Parathyroid adenoma (tissue), 2 donors: ENCODE measurements around the gene HOXB7.

Experiments used
- H2AFZ ChIP-seq: fragments of 300-600 bp; sonication (generic); one replicate; pipeline ENCODE4 v1.7.0; 2017; ENCODE audit warnings: antibody characterized with exemption, mild to moderate bottlenecking
- H3K27ac ChIP-seq: fragments of 300-600 bp; sonication (generic); one replicate; pipeline ENCODE4 v1.7.0; 2017
- H3K27me3 ChIP-seq: fragments of 300-600 bp; sonication (generic); one replicate; pipeline ENCODE4 v1.7.0; 2017; ENCODE audit warnings: low read length; ENCODE audit not compliant: control insufficient read depth, insufficient read depth
- H3K36me3 ChIP-seq: fragments of 300-600 bp; sonication (generic); one replicate; pipeline ENCODE4 v1.7.0; 2017; ENCODE audit warnings: low read length; ENCODE audit not compliant: control insufficient read depth, insufficient read depth
- H3K4me1 ChIP-seq: fragments of 300-600 bp; sonication (generic); one replicate; pipeline ENCODE4 v1.7.0; 2017; ENCODE audit warnings: control low read depth
- H3K4me2 ChIP-seq: fragments of 300-600 bp; sonication (generic); one replicate; pipeline ENCODE4 v1.7.0; 2017; ENCODE audit warnings: low read length
- H3K4me3 ChIP-seq: fragments of 300-600 bp; sonication (generic); one replicate; pipeline ENCODE4 v1.7.0; 2017; ENCODE audit warnings: low read depth, low read length
- H3K79me2 ChIP-seq: fragments of 300-600 bp; sonication (generic); one replicate; pipeline ENCODE4 v1.7.0; 2017; ENCODE audit warnings: control low read depth
- H3K9ac ChIP-seq: fragments of 300-600 bp; sonication (generic); one replicate; pipeline ENCODE4 v1.7.0; 2017; ENCODE audit warnings: mild to moderate bottlenecking
- H3K9me3 ChIP-seq: fragments of 300-600 bp; sonication (generic); one replicate; pipeline ENCODE4 v1.7.0; 2017; ENCODE audit warnings: low read length; ENCODE audit not compliant: control insufficient read depth
- CTCF ChIP-seq: fragments of 300-600 bp; sonication (generic); IDR thresholded peaks from one replicate; pipeline ENCODE4 v1.7.0; 2017; ENCODE audit warnings: antibody characterized with exemption, mild to moderate bottlenecking
- donor health status: primary hyperparathyroidism.

HOXB7 gene

DNA sequence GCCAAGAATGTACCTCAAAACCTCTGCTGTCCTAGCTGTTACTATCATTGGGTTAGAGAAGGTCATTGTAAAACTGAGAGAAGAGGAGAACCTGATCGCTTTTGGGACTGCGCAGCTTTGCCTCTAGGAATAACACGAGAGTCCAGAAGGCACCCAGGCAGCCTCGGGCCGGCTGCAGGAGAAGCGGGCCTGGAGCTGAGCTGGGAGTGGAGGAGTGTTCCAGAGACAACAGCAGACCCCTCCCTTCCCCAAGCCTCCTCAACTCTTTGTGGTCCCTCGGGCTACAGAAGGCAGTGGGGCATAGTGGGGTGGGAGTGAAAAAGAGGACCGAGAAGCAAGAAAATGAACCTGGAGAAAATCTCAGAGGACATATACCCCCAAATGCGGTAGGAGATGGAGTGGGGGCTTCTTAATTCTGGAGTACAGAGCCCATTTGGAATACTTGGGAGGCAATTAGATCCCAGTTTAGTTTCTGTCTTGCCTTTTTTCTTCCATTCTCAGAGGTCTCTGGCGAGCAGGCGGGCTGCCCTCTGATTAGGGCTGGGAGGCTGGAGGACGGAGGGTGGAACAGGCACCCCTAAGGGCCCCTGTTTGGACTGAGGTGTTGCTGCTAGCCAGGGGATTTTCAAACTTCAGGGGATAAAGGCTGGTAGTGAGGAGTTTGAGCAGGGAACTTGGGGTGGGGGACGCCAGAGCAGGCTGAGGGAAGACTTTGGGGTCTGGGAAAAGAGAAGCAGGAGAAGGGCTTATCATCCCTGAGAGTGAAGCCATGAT, 52.6 kb downstream of the HOXB7 start:
- Histone ChIP-seq H3K27ac (no peak overlapping the region), H3K9ac (no peak overlapping the region)

More for the DNA sequence above, 52.6 kb downstream of the HOXB7 start:
- no peak overlapping the region for H3K4me3 ChIP-seq
- TF ChIP-seq CTCF = no peak
- no peaks in the 10 kb centered on the region for H3K4me1 ChIP-seq
- H3K4me2 ChIP-seq = no peak overlapping the region
- no peaks in the 10 kb centered on the region for H3K36me3 ChIP-seq
- no peaks in the 10 kb centered on the region for H3K27me3 ChIP-seq
- H2AFZ ChIP-seq = no peak overlapping the region
- no peaks in the 10 kb centered on the region for H3K79me2 ChIP-seq
- H3K9me3 ChIP-seq = no peaks in the 10 kb centered on the region
